Measurements from ENCODE around the gene TXNDC9. TPM values are rescaled to one million over a fixed set of nuclear protein-coding genes. Genes with fewer than 3 reads are reported as not detected.
"Not testable (repeated sequence)": the region's sequence is repeated elsewhere in the genome, so short reads cannot be mapped to it uniquely, and the experiment has no call there.

The TXNDC9 gene
- polyA plus RNA-seq, 4 donors = 39.2 to 46.3 (median 43.9) TPM

GRCh38 chr2:99337113-99338028, 1.2 kb upstream of the TXNDC9 start, which contains the start of gene EIF5B:
Gene EIF5B, plus strand, starts transcription at chr2:99337389. Its CDS starts 166 bp downstream, at chr2:99337555.
- peak; percentile 88 to 92 (median 90) for DNase-seq (ENCODE audit: low read depth in 4 of 4, low spot score in 3 of 4)

DNA sequence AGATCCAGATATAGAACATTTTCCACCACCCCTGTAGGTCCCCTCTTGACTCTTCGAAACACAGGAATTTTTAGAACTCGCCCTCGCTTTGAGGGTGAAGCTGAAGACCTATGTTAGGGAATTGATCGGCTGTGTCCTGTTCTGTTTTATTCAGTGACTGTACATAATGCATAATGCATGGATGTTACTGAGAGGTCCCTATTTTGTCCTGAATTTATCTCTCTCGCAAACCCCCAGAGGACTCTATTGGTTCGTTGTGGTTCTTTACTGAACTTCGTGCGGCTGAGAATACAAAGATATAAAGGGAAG, 625 bp upstream of the TXNDC9 start:
- DNase-seq (ENCODE audit: low read depth in 4 of 4, low spot score in 3 of 4) = peak in 2 of 4 donors; percentile 16 to 68

DNA sequence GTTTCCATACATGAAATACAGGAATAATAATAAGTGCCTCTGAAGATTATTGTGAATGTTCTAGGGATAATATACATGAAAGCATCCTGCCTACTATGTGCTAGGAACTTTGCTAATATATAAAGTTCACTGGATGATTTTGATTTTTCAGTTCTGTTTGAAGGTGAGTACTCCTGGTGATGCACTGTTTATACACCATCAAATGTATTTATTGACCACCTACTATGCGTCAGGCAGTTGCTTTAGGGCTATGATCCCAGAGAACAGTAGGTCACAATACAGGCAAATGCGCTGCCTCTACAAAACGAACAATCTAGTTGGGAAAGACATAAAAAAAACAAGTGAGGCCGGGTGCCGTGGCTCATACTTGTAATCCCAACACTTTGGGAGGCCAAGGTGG, 10.7 kb downstream of the TXNDC9 start:
- DNase-seq (ENCODE audit: low read depth in 4 of 4, low spot score in 3 of 4) = no peak

DNA sequence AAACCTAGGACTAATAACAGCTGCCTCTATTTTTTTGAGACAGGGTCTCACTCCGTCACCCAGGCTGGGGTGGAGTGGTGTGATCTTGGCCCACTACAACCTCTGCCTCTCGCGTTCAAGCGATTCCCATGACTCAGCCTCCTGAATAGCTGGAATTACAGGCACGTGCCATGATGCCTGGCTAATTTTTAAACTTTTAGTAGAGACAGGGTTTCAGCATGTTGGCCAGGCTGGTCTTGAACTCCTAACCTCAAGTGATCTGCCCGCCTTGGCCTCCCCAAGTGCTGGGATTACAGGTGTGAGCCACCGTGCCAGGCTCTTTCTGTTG, 18.3 kb downstream of the TXNDC9 start:
- not testable (repeated sequence) for DNase-seq (ENCODE audit: low read depth in 4 of 4, low spot score in 3 of 4)

- DNase-seq (ENCODE audit: low read depth in 4 of 4, low spot score in 3 of 4) = no peak
Observed at GRCh38 chr2:99317161-99317872, 18.8 kb downstream of the TXNDC9 start.

DNA sequence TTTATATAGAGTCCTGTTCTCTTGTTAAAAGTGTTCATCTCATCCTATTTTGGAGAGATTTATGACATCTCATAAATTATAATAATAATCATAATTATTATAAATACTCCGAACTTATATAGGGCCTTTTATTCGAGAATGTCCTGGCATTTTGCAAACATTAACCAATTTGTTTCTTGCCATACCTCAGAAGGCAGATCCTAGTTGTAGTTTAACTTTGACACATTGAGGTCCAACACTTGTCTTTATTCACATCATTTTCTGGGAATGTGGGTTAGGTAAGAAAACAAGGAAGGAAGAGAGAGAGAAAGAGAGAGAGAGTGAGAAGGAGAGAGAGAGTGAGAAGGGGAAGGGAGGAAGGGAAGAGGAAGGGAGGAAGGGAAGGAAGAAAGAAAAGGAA, 35.0 kb downstream of the TXNDC9 start, which contains the start of gene LYG1:
LYG1 (minus strand) TSS at position 101 of the 400 bp plus-strand sequence. CDS start 5,527 bp downstream, outside the sequence.
- DNase-seq (ENCODE audit: low read depth in 4 of 4, low spot score in 3 of 4) = not testable (repeated sequence)

- DNase-seq (ENCODE audit: low read depth in 4 of 4, low spot score in 3 of 4) = no peak
Observed at GRCh38 chr2:99299580-99299979, 36.6 kb downstream of the TXNDC9 start.

DNA sequence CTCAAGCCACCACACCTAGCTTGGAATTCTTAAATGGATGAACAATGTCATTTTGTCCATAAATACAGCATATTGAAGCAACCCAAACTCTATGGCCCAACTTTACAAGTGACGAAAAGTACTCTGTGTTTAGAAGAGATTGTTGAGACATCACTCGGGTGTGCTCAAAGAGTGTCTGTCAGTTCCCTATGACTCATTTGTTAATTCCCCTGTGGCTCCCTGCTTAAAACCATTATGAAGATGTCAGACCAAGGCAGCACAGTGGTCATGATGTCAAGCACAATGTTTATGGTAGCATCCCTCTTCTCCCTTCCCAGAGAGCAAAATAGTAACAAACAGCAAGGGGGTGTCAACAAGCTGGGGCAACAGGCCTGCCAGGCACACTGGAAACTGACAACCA, 38.1 kb downstream of the TXNDC9 start:
- DNase-seq (ENCODE audit: low read depth in 4 of 4, low spot score in 3 of 4) = no peak

DNA sequence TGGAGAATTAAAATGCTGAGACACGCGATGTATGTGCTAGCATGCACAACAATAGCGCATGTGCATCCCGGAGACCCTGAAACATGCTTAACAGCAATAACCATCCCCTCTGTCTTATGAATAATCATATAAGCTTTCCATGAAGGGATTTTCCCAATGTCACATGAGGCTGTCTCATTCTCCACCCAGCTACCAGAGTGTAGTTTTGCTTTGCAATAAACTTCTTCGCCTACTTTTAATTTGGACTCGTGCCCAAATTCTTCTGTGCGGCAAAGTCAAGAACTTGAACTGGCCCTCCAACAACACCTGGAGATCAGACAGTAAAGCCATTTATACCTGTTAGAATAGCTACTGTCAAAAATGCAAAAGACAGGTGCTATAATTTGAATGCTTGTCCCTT, 50.6 kb downstream of the TXNDC9 start:
- DNase-seq (ENCODE audit: low read depth in 4 of 4, low spot score in 3 of 4) = no peak

DNA sequence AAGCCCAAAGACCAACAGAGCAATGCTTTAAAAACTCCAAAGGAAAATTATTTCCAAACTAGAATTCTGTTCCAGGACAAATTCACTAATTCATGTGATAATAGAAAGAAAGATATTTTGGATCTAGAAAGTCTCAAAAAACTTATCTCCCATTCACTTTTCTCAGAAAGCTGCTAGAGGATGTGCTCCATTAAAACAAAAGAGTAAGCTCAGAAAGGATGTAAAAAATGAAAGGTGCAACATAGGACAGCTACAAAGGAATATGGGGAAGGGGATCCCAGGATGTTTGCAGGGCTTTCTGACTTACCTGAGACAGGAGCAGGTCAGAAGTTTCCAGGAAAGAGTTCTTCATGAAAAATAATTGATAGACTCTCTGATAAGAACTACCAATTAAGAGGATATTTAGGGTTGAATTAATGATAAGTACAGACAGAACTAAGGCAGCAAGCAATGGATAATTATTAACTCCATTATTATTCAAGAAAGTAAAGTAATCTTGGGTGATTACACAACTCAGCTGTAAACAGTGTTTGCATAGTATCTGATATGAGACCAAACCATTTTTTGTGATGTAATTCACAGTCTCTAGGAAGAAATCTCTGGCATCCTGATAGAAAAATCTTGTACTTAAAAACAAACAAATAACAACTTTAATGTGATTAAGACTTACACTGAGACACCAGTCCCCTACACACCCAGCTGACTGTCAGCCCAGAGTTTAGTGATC, 56.0 kb downstream of the TXNDC9 start:
- DNase-seq (ENCODE audit: low read depth in 4 of 4, low spot score in 3 of 4) = no peak

DNA sequence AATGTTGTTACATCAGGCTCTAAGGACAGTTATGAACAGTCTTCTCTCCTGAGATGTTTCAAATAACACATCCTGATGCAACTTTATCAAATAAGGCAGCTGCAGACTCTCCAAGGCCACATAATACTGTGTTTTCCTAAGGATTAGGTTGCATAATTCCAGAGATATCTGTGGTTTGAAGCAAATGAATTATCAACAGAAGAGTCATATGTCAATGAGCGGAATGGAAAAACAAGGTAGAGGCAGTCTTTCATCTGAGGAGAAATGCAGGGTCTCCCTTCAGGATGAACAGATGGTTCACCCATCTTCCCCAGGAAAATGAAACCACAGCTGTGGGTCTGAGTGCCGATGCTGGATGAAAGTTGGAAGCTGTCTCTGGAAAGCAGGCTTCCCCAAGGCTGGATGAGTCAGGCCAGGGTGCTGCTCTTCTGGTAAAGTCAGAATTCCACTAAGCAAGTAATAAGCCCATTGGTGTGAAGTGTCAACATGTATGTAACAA, 57.3 kb downstream of the TXNDC9 start:
- DNase-seq (ENCODE audit: low read depth in 4 of 4, low spot score in 3 of 4) = no peak

DNA sequence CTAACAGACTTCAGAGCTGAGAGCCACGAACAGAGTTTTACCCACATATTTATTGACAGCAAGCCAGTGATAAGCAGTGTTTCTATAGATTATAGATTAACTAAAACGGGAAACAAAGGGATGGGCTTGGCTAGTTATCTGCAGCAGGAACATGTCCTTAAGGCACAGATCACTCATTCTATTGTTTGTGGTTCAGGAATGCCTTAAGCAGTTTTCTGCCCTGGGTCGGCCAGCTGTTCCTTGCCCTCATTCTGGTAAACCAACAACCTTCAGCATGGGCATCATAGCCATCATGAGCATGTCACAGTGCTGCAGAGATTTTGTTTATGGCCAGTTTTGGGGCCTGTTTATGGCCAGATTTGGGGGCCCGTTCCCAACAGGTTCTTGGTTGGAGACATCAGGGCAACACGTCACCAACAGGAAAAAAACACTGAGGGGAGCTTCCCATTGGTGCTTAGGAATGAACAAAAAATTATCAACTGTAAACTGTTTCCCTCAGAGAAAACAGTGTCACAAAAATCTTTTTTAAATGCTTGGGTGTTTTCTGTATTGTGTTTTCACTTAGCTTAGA, 57.9 kb downstream of the TXNDC9 start:
- not testable (repeated sequence) for DNase-seq (ENCODE audit: low read depth in 4 of 4, low spot score in 3 of 4)

DNA sequence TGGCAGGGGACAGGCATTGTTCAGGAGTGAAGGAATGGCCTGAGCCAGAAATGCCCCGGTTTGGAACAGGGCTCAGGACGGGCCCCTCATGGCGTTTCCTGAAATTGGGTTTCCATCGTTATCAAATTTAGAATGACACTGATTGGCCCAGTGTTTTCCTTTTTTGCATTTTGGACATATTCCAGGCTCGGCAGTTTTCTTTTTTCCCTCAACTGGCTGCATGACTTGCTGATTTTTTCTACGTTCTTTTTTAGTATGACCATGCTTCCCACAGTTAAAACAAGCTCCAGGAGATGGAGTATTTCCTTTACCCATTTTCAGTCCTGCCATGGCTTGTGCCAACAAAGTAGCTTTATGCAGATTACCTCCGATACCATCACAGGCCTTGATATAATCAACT, 60.3 kb downstream of the TXNDC9 start:
- DNase-seq (ENCODE audit: low read depth in 4 of 4, low spot score in 3 of 4) = no peak

Other genes starting within 250 kb of the TXNDC9 start
- 10 to 100 TPM in 3 of 4 donors, 1 to 10 TPM in 1; 9.9 to 13.9 (median 12.7) TPM for gene C2orf15, start 194.6 kb downstream of the TXNDC9 start, polyA plus RNA-seq (ENCODE audit: insufficient read length in 4 of 4)
- gene TSGA10, start 181.4 kb downstream of the TXNDC9 start, polyA plus RNA-seq (ENCODE audit: insufficient read length in 4 of 4) = 10 to 100 TPM; 11.2 to 16.7 (median 12.5) TPM
- gene LIPT1, start 181.4 kb downstream of the TXNDC9 start, polyA plus RNA-seq (ENCODE audit: insufficient read length in 4 of 4) = 10 to 100 TPM; 12.1 to 16.7 (median 15.2) TPM
- 10 to 100 TPM; 44.4 to 52.6 (median 51.4) TPM for gene MITD1, start 155.3 kb downstream of the TXNDC9 start, polyA plus RNA-seq (ENCODE audit: insufficient read length in 4 of 4)
- 10 to 100 TPM; 49.3 to 59.5 (median 56.3) TPM for gene MRPL30, start 155.1 kb downstream of the TXNDC9 start, polyA plus RNA-seq (ENCODE audit: insufficient read length in 4 of 4)
- under 1 TPM in 3 of 4 donors, not detected in 1; 0.19 to 0.43 (median 0.19) TPM for gene LYG2, start 80.7 kb downstream of the TXNDC9 start, polyA plus RNA-seq (ENCODE audit: insufficient read length in 4 of 4)
- gene LYG1, start 35.1 kb downstream of the TXNDC9 start, polyA plus RNA-seq (ENCODE audit: insufficient read length in 4 of 4) = 1 to 10 TPM; 2.7 to 5.6 (median 3.1) TPM
- gene EIF5B, start 1.1 kb upstream of the TXNDC9 start, polyA plus RNA-seq (ENCODE audit: insufficient read length in 4 of 4) = 10 to 100 TPM; 56.5 to 76.6 (median 69.9) TPM
- 10 to 100 TPM; 49.6 to 60.4 (median 54.8) TPM for gene REV1, start 153.7 kb upstream of the TXNDC9 start, polyA plus RNA-seq (ENCODE audit: insufficient read length in 4 of 4)

Measured in right renal pelvis (tissue), 4 donors.